H1 (cell line): ENCODE data around the gene ITPR3. TPM values are rescaled to one million over a fixed set of nuclear protein-coding genes. Genes with fewer than 3 reads are reported as not detected.

ENCODE experiments used
- CTCF ChIA-PET: fragments of 300-600 bp; sonication (Branson Sonifier 250); formaldehyde crosslinking; loops from one replicate; lab custom pipeline; 2021; ENCODE audit not compliant: partially characterized antibody; lab: Charles Lee
- POLR2A ChIA-PET: fragments of 300-600 bp; sonication (Branson Sonifier 250); formaldehyde crosslinking; loops from one replicate; lab custom pipeline; 2021; ENCODE audit warnings: inconsistent platforms; ENCODE audit not compliant: partially characterized antibody; lab: Charles Lee
- DNase-seq, 2 experiments: peaks; one replicate each; pipeline versions ENCODE4 v3.0.0 to v3.0.0-alpha.2; 2010 to 2022; ENCODE audit warnings: low spot score in 2 of 2, low read depth in 1 of 2, mixed read lengths in 1 of 2
- FAIRE-seq: peaks from 2 replicates; lab custom pipeline; 2011; peaks lifted over from hg19 to GRCh38; lab: Jason Lieb, UNC
- H2AFZ ChIP-seq: 2 replicates; pipeline ENCODE4 v1.8.1; 2012; ENCODE audit warnings: low read length, inconsistent platforms
- H2AK5ac ChIP-seq: 2 replicates; pipeline ENCODE4 v1.6.1; 2013; ENCODE audit warnings: low read depth, low read length
- H2BK120ac ChIP-seq: replicated peaks from 2 replicates; pipeline ENCODE3; 2013; ENCODE audit warnings: low read depth, low read length, inconsistent platforms
- H2BK12ac ChIP-seq: 2 replicates; pipeline ENCODE4 v1.6.1; 2013; ENCODE audit warnings: low read depth, low read length
- H2BK15ac ChIP-seq: 2 replicates; pipeline ENCODE4 v1.6.1; 2013; ENCODE audit warnings: low read length
- H2BK20ac ChIP-seq: 2 replicates; pipeline ENCODE4 v1.6.1; 2013; ENCODE audit warnings: low read length
- H2BK5ac ChIP-seq: 2 replicates; pipeline ENCODE4 v1.6.1; 2013; ENCODE audit warnings: low read depth, low read length
- H3K14ac ChIP-seq: 2 replicates; pipeline ENCODE4 v1.6.1; 2013; ENCODE audit warnings: inconsistent platforms; ENCODE audit not compliant: insufficient read length
- H3K18ac ChIP-seq: 2 replicates; pipeline ENCODE4 v1.6.1; 2013; ENCODE audit warnings: low read length; ENCODE audit errors: extremely low read depth
- H3K23ac ChIP-seq: 2 replicates; pipeline ENCODE4 v1.6.1; 2013; ENCODE audit warnings: inconsistent platforms; ENCODE audit not compliant: insufficient read length
- H3K23me2 ChIP-seq: 2 replicates; pipeline ENCODE4 v1.6.1; 2013; ENCODE audit warnings: low read depth, low read length
- H3K27ac ChIP-seq: 2 replicates; pipeline ENCODE4 v1.6.1; 2011; ENCODE audit warnings: low read depth, low read length, inconsistent platforms
- H3K27me3 ChIP-seq, 4 experiments: replicated peaks in 1 of 4; 1 replicate in 1 of 4; 2 replicates in 3 of 4; pipeline versions ENCODE4 v1.6.1 to v1.8.1; 2011 to 2013; ENCODE audit warnings: low read length in 3 of 4, mild to moderate bottlenecking in 3 of 4, inconsistent platforms in 2 of 4, mixed read lengths in 2 of 4, moderate library complexity in 1 of 4; ENCODE audit not compliant: control insufficient read depth in 3 of 4, insufficient read depth in 3 of 4; ENCODE audit errors: extremely low read depth in 1 of 4
- H3K36me3 ChIP-seq, 4 experiments: 2 replicates each; pipeline versions ENCODE4 v1.6.1 to v1.8.1; 2011 to 2013; ENCODE audit warnings: mild to moderate bottlenecking in 4 of 4, low read length in 3 of 4, moderate library complexity in 2 of 4, control low read depth in 1 of 4, inconsistent platforms in 1 of 4; ENCODE audit not compliant: insufficient read depth in 4 of 4, control insufficient read depth in 2 of 4
- H3K4ac ChIP-seq: replicated peaks from 2 replicates; pipeline ENCODE3; 2013; ENCODE audit warnings: low read length, low read depth, mixed read lengths, inconsistent platforms; ENCODE audit not compliant: insufficient read length
- H3K4me1 ChIP-seq, 4 experiments: replicated peaks in 1 of 4; 1 replicate in 1 of 4; 2 replicates in 3 of 4; pipeline versions ENCODE4 v1.6.1 to v1.8.1; 2011 to 2013; ENCODE audit warnings: low read length in 3 of 4, inconsistent platforms in 2 of 4, mixed read lengths in 1 of 4; ENCODE audit not compliant: insufficient read depth in 4 of 4, control insufficient read depth in 3 of 4
- H3K4me2 ChIP-seq, 2 experiments: 2 replicates each; pipeline versions ENCODE4 v1.6.1 to v1.8.1; 2011 to 2013; ENCODE audit warnings: low read depth in 2 of 2, low read length in 2 of 2, control low read depth in 1 of 2, inconsistent platforms in 1 of 2, mild to moderate bottlenecking in 1 of 2; ENCODE audit not compliant: insufficient read depth in 1 of 2
- H3K4me3 ChIP-seq, 4 experiments: fragments of 200-600, 300-600 bp in 1 of 4; sonication (generic), shearing (Covaris generic), sonication (Bioruptor Twin) in 1 of 4; 2 replicates each; pipeline versions ENCODE4 v1.5.1 to v1.8.1; 2011 to 2016; ENCODE audit warnings: low read length in 4 of 4, low read depth in 3 of 4, control low read depth in 2 of 4, inconsistent platforms in 2 of 4, mild to moderate bottlenecking in 2 of 4, mixed read lengths in 1 of 4, moderate library complexity in 1 of 4; ENCODE audit not compliant: insufficient read depth in 2 of 4; ENCODE audit errors: extremely low read depth in 1 of 4
- H3K56ac ChIP-seq: replicated peaks from 2 replicates; pipeline ENCODE3; 2013; ENCODE audit warnings: low read depth, mild to moderate bottlenecking, mixed read lengths, low read length, inconsistent platforms; ENCODE audit not compliant: insufficient read length
- H3K79me1 ChIP-seq: 2 replicates; pipeline ENCODE4 v1.6.1; 2013; ENCODE audit warnings: low read depth, low read length, control low read depth
- H3K79me2 ChIP-seq, 2 experiments: 2 replicates each; pipeline versions ENCODE4 v1.6.1 to v1.8.1; 2012 to 2013; ENCODE audit warnings: low read length in 2 of 2, mild to moderate bottlenecking in 2 of 2, inconsistent platforms in 1 of 2; ENCODE audit not compliant: insufficient read depth in 2 of 2, control insufficient read depth in 1 of 2
- H3K9ac ChIP-seq, 4 experiments: replicated peaks in 1 of 4; 1 replicate in 1 of 4; 2 replicates in 3 of 4; pipeline versions ENCODE4 v1.6.1 to v1.8.1; 2011 to 2013; ENCODE audit warnings: low read depth in 3 of 4, low read length in 3 of 4, control low read depth in 2 of 4, mild to moderate bottlenecking in 2 of 4, moderate library complexity in 2 of 4, inconsistent platforms in 1 of 4; ENCODE audit errors: extremely low read depth in 1 of 4
- H3K9me3 ChIP-seq, 2 experiments: 2 replicates each; pipeline versions ENCODE4 v1.6.1 to v1.8.1; 2012 to 2013; ENCODE audit warnings: mild to moderate bottlenecking in 2 of 2, moderate library complexity in 2 of 2, control low read depth in 1 of 2, inconsistent platforms in 1 of 2, low read depth in 1 of 2, low read length in 1 of 2, mixed read lengths in 1 of 2; ENCODE audit not compliant: insufficient read depth in 2 of 2
- H4K20me1 ChIP-seq, 2 experiments: replicated peaks in 1 of 2; 2 replicates each; pipeline versions ENCODE3 to v1.8.1; 2011 to 2013; ENCODE audit warnings: inconsistent platforms in 2 of 2, low read length in 2 of 2, mild to moderate bottlenecking in 1 of 2; ENCODE audit not compliant: insufficient read depth in 2 of 2, control insufficient read depth in 1 of 2
- H4K5ac ChIP-seq: 2 replicates; pipeline ENCODE4 v1.6.1; 2013; ENCODE audit warnings: low read length, low read depth, mixed read lengths, inconsistent platforms; ENCODE audit not compliant: insufficient read length
- H4K8ac ChIP-seq: 2 replicates; pipeline ENCODE4 v1.8.0; 2013; ENCODE audit warnings: mild to moderate bottlenecking, moderate library complexity, low read length, inconsistent platforms; ENCODE audit not compliant: insufficient read depth; ENCODE audit errors: extremely low read depth
- H4K91ac ChIP-seq: replicated peaks from 2 replicates; pipeline ENCODE3; 2013; ENCODE audit warnings: low read length, mixed read lengths, inconsistent platforms; ENCODE audit not compliant: insufficient read length
- JUND ChIP-seq: IDR thresholded peaks from 2 replicates; pipeline ENCODE4 v1.6.1; 2011; ENCODE audit warnings: mild to moderate bottlenecking, improper control_type of control experiment, low read length
- RXRA ChIP-seq: IDR thresholded peaks from 2 replicates; pipeline ENCODE4 v1.6.1; 2011; ENCODE audit warnings: low read depth, mild to moderate bottlenecking, low read length, moderate library complexity; ENCODE audit not compliant: insufficient read depth
- WGBS, 2 experiments: shearing (Covaris generic) in 1 of 2; methylation state at CpG; one replicate each; pipeline versions ENCODE4 v1.1.6 to v1.1.7; 2013 to 2015; ENCODE audit warnings: low lambda C conversion rate in 2 of 2, mixed read lengths in 2 of 2, inconsistent platforms in 1 of 2, low coverage in 1 of 2, missing lambda C conversion rate in 1 of 2; ENCODE audit not compliant: insufficient replicate concordance in 2 of 2, insufficient coverage in 1 of 2, insufficient read length in 1 of 2; ENCODE audit errors: extremely low coverage in 1 of 2, missing lambda C conversion rate in 1 of 2; 5-methylcytosine and 5-hydroxymethylcytosine counted together
- polyA plus RNA-seq, 7 experiments: library from polyadenylated mRNA; depleted of rRNA in 3 of 7; stranded (reverse) in 5 of 7; unstranded in 2 of 7; fragments of >200 nt in 5 of 7; fragments of 200-250 nt in 2 of 7; gene quantifications; 1 replicate in 5 of 7; 2 replicates in 1 of 7; 4 replicates in 1 of 7; pipeline versions ENCODE4 v1.2.1 to v1.2.3, GENCODE V29; 2011 to 2013; ENCODE audit warnings: missing spikeins in 2 of 7, mixed read lengths in 2 of 7
- total RNA-seq: library from RNA; stranded (reverse); fragmentation: NEBNext Ultra II Directional; extraction: Animal tissue kit (Norgen Biotek cat#: 25700); gene quantifications from 2 replicates; pipeline ENCODE4 v1.2.1, GENCODE V29; 2021
- TF ChIP-seq, protein P1 (sequence below): IDR thresholded peaks from 2 replicates; pipeline ENCODE4 v1.6.1; 2011; ENCODE audit warnings: low read depth, mild to moderate bottlenecking, low read length; ENCODE audit not compliant: insufficient read depth

The ITPR3 gene
- total and polyA plus RNA-seq, 2 of the 8 experiments (the other 6 are each of a cell fraction or from before 2014, with no cell fraction given): 29.1 to 45.7 TPM

DNA sequence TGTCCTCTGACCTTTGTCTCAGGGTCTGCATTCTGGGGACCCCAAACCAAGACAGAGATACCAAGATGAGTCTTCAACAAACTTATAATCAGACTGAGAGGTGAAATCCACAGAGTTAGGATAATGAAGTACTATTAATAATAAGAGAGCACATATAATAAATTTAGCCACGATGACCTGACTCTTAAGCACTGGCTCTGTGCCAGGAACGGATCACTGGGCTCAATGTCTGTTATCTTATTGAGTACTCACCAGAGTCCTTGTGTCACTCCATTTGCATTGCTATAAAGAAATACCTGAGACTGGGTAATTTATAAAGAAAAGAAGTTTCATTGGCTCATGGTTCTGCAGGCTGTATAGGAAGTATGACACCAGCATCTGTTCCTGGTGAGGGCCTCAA, 18.9 kb upstream of the ITPR3 start:
- Histone ChIP-seq H2AFZ (no peak overlapping the region), H4K91ac (no peak overlapping the region), H3K9me3 (peaks cover 3 to 5% of the 10 kb centered on the region in 2 experiments; a peak in 1 of 4 replicates), H2BK20ac (no peak overlapping the region), H3K4me2 (no peak overlapping the region), H2BK12ac (no peak overlapping the region), H3K23ac (no peak overlapping the region), H4K8ac (no peak overlapping the region), H3K79me2 (no peaks in the 10 kb centered on the region), H2BK15ac (no peak overlapping the region), H3K27ac (no peak overlapping the region), H3K27me3 (no peaks in the 10 kb centered on the region), H3K4ac (no peak overlapping the region), H3K36me3 (no peaks in the 10 kb centered on the region), H3K56ac (no peak overlapping the region), H3K9ac (no peak overlapping the region), H3K79me1 (no peaks in the 10 kb centered on the region), H3K4me3 (no peak overlapping the region), H2AK5ac (no peak overlapping the region), H4K5ac (no peak overlapping the region), H2BK120ac (no peak overlapping the region), H3K18ac (no peak overlapping the region), H3K4me1 (peaks cover 0 to 4% (median 3%) of the 10 kb centered on the region in 4 experiments; a peak in 5 of 7 replicates), H3K23me2 (no peaks in the 10 kb centered on the region), H2BK5ac (no peak overlapping the region), H4K20me1 (no peaks in the 10 kb centered on the region), H3K14ac (no peak overlapping the region)
- TF ChIP-seq JUND: no peak
- TF ChIP-seq RXRA: no peak
- TF ChIP-seq, protein P1, sequence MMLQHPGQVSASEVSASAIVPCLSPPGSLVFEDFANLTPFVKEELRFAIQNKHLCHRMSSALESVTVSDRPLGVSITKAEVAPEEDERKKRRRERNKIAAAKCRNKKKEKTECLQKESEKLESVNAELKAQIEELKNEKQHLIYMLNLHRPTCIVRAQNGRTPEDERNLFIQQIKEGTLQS: no peak
- WGBS, 2 experiments: 84% methylated on average over 2 of the region's 2 CpGs; no CpG with 5 or more reads in 1 of the 2 experiments
- ChIA-PET POLR2A (no interaction called here), CTCF (interaction anchor here (1.0 to 1.2 kb wide), 2 partner anchors 19 to 30 kb away, joined by 3 to 4 read pairs; partner anchors contain the start of gene ITPR3)
- DNase-seq: no peak
- no peak for FAIRE-seq
